Smooth muscle cell (in vitro differentiated cells): ENCODE results near the gene COLEC12. TPM values are rescaled to one million over a fixed set of nuclear protein-coding genes. Genes with fewer than 3 reads are reported as not detected.

Experiments
- DNase-seq: peaks from one replicate; lab custom pipeline; 2025; ENCODE audit not compliant: unreplicated experiment; lab: John Stamatoyannopoulos, UW
- H2AFZ ChIP-seq: fragments of 200-600 bp; sonication (generic); 2 replicates; pipeline ENCODE4 v1.6.0; 2016; ENCODE audit warnings: antibody characterized with exemption, low read depth, mild to moderate bottlenecking
- H3F3A ChIP-seq: fragments of 200-600 bp; sonication (generic); 2 replicates; pipeline ENCODE4 v1.6.0; 2017; ENCODE audit warnings: antibody characterized with exemption, low read depth
- H3K27ac ChIP-seq: fragments of 200-600 bp; sonication (generic); 2 replicates; pipeline ENCODE4 v1.5.1; 2016; ENCODE audit warnings: low read depth, mild to moderate bottlenecking
- H3K27me3 ChIP-seq: fragments of 200-600 bp; sonication (generic); 2 replicates; pipeline ENCODE4 v1.6.1; 2016; ENCODE audit warnings: low read depth, mild to moderate bottlenecking
- H3K36me3 ChIP-seq: fragments of 200-600 bp; sonication (generic); 2 replicates; pipeline ENCODE4 v1.5.1; 2016; ENCODE audit warnings: low read depth
- H3K4me1 ChIP-seq: fragments of 200-600 bp; sonication (generic); 2 replicates; pipeline ENCODE4 v1.5.1; 2016; ENCODE audit warnings: low read depth
- H3K4me2 ChIP-seq: fragments of 200-600 bp; sonication (generic); 2 replicates; pipeline ENCODE4 v1.6.0; 2016; ENCODE audit warnings: mild to moderate bottlenecking
- H3K4me3 ChIP-seq: fragments of 200-600 bp; sonication (generic); 2 replicates; pipeline ENCODE4 v1.5.1; 2016; ENCODE audit warnings: mild to moderate bottlenecking
- H3K79me2 ChIP-seq: fragments of 200-600 bp; sonication (generic); 2 replicates; pipeline ENCODE4 v1.6.0; 2016; ENCODE audit warnings: low read depth, mild to moderate bottlenecking
- H3K9ac ChIP-seq: fragments of 200-600 bp; sonication (generic); 2 replicates; pipeline ENCODE4 v1.6.0; 2016; ENCODE audit warnings: low read depth
- H3K9me3 ChIP-seq: fragments of 200-600 bp; sonication (generic); replicated peaks from 2 replicates; pipeline ENCODE4 v1.5.1; 2016; ENCODE audit warnings: low read depth
- H4K20me1 ChIP-seq: fragments of 200-600 bp; sonication (generic); 2 replicates; pipeline ENCODE4 v1.6.0; 2016; ENCODE audit warnings: low read depth
- CTCF ChIP-seq: fragments of 200-600 bp; sonication (generic); IDR thresholded peaks from 2 replicates; pipeline ENCODE4 v1.5.1; 2017; ENCODE audit warnings: borderline replicate concordance, mild to moderate bottlenecking, antibody characterized with exemption; ENCODE audit not compliant: insufficient read depth, poor library complexity, severe bottlenecking
- WGBS: methylation state at CpG from one replicate; pipeline ENCODE4 v1.1.7; 2016; ENCODE audit warnings: low lambda C conversion rate; 5-methylcytosine and 5-hydroxymethylcytosine counted together
- polyA plus RNA-seq: library from polyadenylated mRNA; unstranded; fragments of >200 nt; fragmentation: Nextera tagmentation; extraction: Ambion mirVana; gene quantifications from 2 replicates; pipeline ENCODE4 v1.2.1, GENCODE V29; 2016
- total RNA-seq: library from RNA; depleted of rRNA; stranded (reverse); fragments of >200 nt; gene quantifications from 2 replicates; pipeline ENCODE4 v1.2.3, GENCODE V29; 2014

The COLEC12 gene
- total and polyA plus RNA-seq, 2 experiments from 2014 or later, result 10.8 to 13.7 TPM

- no peak overlapping the region for H2AFZ ChIP-seq
- DNase-seq, result no peak
- H3K4me3 ChIP-seq, result no peak overlapping the region
- no peak overlapping the region for H3K27ac ChIP-seq
- H3K9ac ChIP-seq, result no peak overlapping the region
- WGBS, result 94% methylated on average over 3 of the region's 3 CpGs
- H3K4me2 ChIP-seq, result no peak overlapping the region
- H3F3A ChIP-seq, result no peaks in the 10 kb centered on the region
- H3K9me3 ChIP-seq, result no peaks in the 10 kb centered on the region
- H4K20me1 ChIP-seq, result no peaks in the 10 kb centered on the region
- no peak for TF ChIP-seq CTCF
- H3K4me1 ChIP-seq, result no peaks in the 10 kb centered on the region
- H3K27me3 ChIP-seq, result no peaks in the 10 kb centered on the region
- H3K36me3 ChIP-seq, result no peaks in the 10 kb centered on the region
- no peaks in the 10 kb centered on the region for H3K79me2 ChIP-seq
These were observed 8.3 kb upstream of the COLEC12 start for GRCh38 chr18:508835-509234.

- H3K27me3 ChIP-seq, result peaks cover 8% of the 10 kb centered on the region
- no peaks in the 10 kb centered on the region for H3K4me1 ChIP-seq
- TF ChIP-seq CTCF, result no peak
- 86% methylated on average over 3 of the region's 3 CpGs for WGBS
- H3K27ac ChIP-seq, result no peak overlapping the region
- no peaks in the 10 kb centered on the region for H3K36me3 ChIP-seq
- no peaks in the 10 kb centered on the region for H3K79me2 ChIP-seq
- no peak overlapping the region for H2AFZ ChIP-seq
- no peaks in the 10 kb centered on the region for H4K20me1 ChIP-seq
- H3K4me2 ChIP-seq, result no peak overlapping the region
- no peak overlapping the region for H3K9ac ChIP-seq
- H3K9me3 ChIP-seq, result no peaks in the 10 kb centered on the region
- no peaks in the 10 kb centered on the region for H3F3A ChIP-seq
- no peak overlapping the region for H3K4me3 ChIP-seq
- DNase-seq, result no peak
These were observed 7.1 kb upstream of the COLEC12 start for GRCh38 chr18:507636-508035.

GRCh38 chr18:506801-507200 is 6.3 kb upstream of the COLEC12 start:
- no peaks in the 10 kb centered on the region for H3K9me3 ChIP-seq
- H3K4me1 ChIP-seq, result no peaks in the 10 kb centered on the region
- no peaks in the 10 kb centered on the region for H3K79me2 ChIP-seq
- no peaks in the 10 kb centered on the region for H3F3A ChIP-seq
- H4K20me1 ChIP-seq, result no peaks in the 10 kb centered on the region
- DNase-seq, result no peak
- H3K27ac ChIP-seq, result no peak overlapping the region
- no peak for TF ChIP-seq CTCF
- no peak overlapping the region for H3K9ac ChIP-seq
- no peak overlapping the region for H3K4me3 ChIP-seq
- 94% methylated on average over 4 of the region's 4 CpGs for WGBS
- H2AFZ ChIP-seq, result no peak overlapping the region
- H3K27me3 ChIP-seq, result peaks cover 12% of the 10 kb centered on the region
- H3K36me3 ChIP-seq, result no peaks in the 10 kb centered on the region
- H3K4me2 ChIP-seq, result no peak overlapping the region

GRCh38 chr18:506264-506663 is 5.8 kb upstream of the COLEC12 start:
- no peak overlapping the region for H3K4me2 ChIP-seq
- no peak overlapping the region for H2AFZ ChIP-seq
- H3K9ac ChIP-seq, result no peak overlapping the region
- no peak for DNase-seq
- no peak overlapping the region for H3K4me3 ChIP-seq
- H3K4me1 ChIP-seq, result peaks cover 1% of the 10 kb centered on the region
- no peaks in the 10 kb centered on the region for H4K20me1 ChIP-seq
- H3K9me3 ChIP-seq, result no peaks in the 10 kb centered on the region
- no peaks in the 10 kb centered on the region for H3K36me3 ChIP-seq
- no peak overlapping the region for H3K27ac ChIP-seq
- peaks cover 16% of the 10 kb centered on the region for H3K27me3 ChIP-seq
- WGBS, result 56% methylated on average over 1 of the region's 1 CpG
- no peaks in the 10 kb centered on the region for H3K79me2 ChIP-seq
- no peaks in the 10 kb centered on the region for H3F3A ChIP-seq
- no peak for TF ChIP-seq CTCF
